Upper lobe of right lung (tissue), 1 donor: Measurements from ENCODE around the gene HAS3. TPM values are rescaled to one million over a fixed set of nuclear protein-coding genes. Genes with fewer than 3 reads are reported as not detected.
A peak's percentile ranks its signal among the peaks of the same experiment; 100 is the strongest.
"Not testable (repeated sequence)": the region's sequence is repeated elsewhere in the genome, so short reads cannot be mapped to it uniquely, and the experiment has no call there.

Experiments used
- ATAC-seq: fragments of 200-7000 bp; cut with Tn5 transposase; one replicate; pipeline ENCODE4 v1.9.1; 2020; ENCODE audit warnings: mild to moderate bottlenecking, moderate library complexity
- DNase-seq: peaks from one replicate; pipeline ENCODE4 v3.0.0-alpha.2; 2020
- H3K27ac ChIP-seq: fragments of 200-600 bp; one replicate; pipeline ENCODE4 v1.8.0; 2022
- H3K27me3 ChIP-seq: fragments of 200-600 bp; one replicate; pipeline ENCODE4 v1.8.0; 2022; ENCODE audit warnings: mild to moderate bottlenecking
- H3K36me3 ChIP-seq: fragments of 200-600 bp; one replicate; pipeline ENCODE4 v1.8.0; 2022
- H3K4me1 ChIP-seq: fragments of 200-600 bp; one replicate; pipeline ENCODE4 v1.8.0; 2022
- H3K4me3 ChIP-seq: fragments of 200-600 bp; one replicate; pipeline ENCODE4 v1.8.0; 2022; ENCODE audit warnings: mild to moderate bottlenecking
- H3K9me3 ChIP-seq: fragments of 200-600 bp; one replicate; pipeline ENCODE4 v1.8.0; 2022
- intact Hi-C: fragments of 100-400 bp; cut with DNase I; formaldehyde crosslinking; loops from one replicate; pipeline ENCODE4 v1.11.0; 2022
- total RNA-seq: library from RNA; stranded (reverse); fragmentation: NEBNext Ultra II Directional; extraction: Animal tissue kit (Norgen Biotek cat#: 25700); gene quantifications from one replicate; pipeline ENCODE4 v1.2.1, GENCODE V29; 2021
- TF ChIP-seq, protein P1 (sequence below): fragments of 200-600 bp; IDR thresholded peaks from one replicate; pipeline ENCODE4 v1.8.0; 2022; ENCODE audit warnings: antibody characterized with exemption
- donor health status: DM: no; HTN: yes; CAD: no; lungs with severe emphysema.

Gene HAS3
- total RNA-seq, 1 donor from 2014 or later: 8.2 TPM

DNA sequence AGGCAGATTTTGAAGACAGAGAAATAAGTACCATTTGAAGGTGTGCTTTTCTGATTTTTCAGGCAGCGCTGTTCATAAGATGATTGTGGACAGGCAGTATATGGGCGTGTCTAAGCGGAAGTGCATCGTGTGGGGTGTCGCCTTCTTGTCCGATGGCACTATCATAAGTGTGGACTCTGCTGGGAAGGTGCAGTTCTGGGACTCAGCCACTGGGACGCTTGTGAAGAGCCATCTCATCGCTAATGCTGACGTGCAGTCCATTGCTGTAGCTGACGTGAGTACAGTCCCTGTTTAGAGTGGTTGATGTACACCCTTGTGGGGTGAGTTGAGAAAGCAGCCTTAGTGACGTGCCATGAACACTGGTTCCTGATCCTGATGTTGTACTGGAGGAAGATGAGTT is 37.7 kb downstream of the HAS3 start:
- Histone ChIP-seq H3K27ac (no peak overlapping the region), H3K4me1 (no peaks in the 10 kb centered on the region), H3K27me3 (no peaks in the 10 kb centered on the region), H3K9me3 (no peaks in the 10 kb centered on the region), H3K36me3 (peaks cover 72% of the 10 kb centered on the region), H3K4me3 (no peak overlapping the region)
- intact Hi-C loops: no loop called here
- TF ChIP-seq, protein P1, sequence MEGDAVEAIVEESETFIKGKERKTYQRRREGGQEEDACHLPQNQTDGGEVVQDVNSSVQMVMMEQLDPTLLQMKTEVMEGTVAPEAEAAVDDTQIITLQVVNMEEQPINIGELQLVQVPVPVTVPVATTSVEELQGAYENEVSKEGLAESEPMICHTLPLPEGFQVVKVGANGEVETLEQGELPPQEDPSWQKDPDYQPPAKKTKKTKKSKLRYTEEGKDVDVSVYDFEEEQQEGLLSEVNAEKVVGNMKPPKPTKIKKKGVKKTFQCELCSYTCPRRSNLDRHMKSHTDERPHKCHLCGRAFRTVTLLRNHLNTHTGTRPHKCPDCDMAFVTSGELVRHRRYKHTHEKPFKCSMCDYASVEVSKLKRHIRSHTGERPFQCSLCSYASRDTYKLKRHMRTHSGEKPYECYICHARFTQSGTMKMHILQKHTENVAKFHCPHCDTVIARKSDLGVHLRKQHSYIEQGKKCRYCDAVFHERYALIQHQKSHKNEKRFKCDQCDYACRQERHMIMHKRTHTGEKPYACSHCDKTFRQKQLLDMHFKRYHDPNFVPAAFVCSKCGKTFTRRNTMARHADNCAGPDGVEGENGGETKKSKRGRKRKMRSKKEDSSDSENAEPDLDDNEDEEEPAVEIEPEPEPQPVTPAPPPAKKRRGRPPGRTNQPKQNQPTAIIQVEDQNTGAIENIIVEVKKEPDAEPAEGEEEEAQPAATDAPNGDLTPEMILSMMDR: no peak
- no peak for ATAC-seq
- no peak for DNase-seq

DNA sequence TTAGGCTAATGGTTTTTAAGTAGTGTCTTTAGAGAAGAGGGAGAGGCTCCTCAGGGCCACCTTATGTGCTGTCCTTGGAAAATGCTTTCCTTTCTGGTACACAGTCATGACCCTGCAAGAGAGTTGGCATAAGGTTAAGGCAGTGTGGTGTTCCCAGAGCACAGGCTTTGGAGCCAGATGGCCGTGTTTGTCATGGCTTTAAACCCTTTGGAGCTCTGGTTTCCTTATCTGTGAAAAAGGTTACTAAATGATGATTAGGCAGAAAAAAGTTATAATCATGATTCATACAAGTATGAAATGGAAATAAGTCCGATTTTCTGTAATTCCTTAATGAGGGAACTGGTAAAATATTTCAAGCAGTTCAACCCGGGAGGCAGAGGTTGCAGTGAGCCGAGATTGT is 40.2 kb downstream of the HAS3 start:
- peaks cover 64% of the 10 kb centered on the region for H3K36me3 ChIP-seq
- no peaks in the 10 kb centered on the region for H3K4me1 ChIP-seq
- DNase-seq (no peak), ATAC-seq (no peak)
- H3K9me3 ChIP-seq: no peaks in the 10 kb centered on the region
- H3K4me3 ChIP-seq: no peak overlapping the region
- H3K27ac ChIP-seq: no peak overlapping the region
- H3K27me3 ChIP-seq: no peaks in the 10 kb centered on the region
- intact Hi-C loops: no loop called here
- TF ChIP-seq, protein P1: no peak

DNA sequence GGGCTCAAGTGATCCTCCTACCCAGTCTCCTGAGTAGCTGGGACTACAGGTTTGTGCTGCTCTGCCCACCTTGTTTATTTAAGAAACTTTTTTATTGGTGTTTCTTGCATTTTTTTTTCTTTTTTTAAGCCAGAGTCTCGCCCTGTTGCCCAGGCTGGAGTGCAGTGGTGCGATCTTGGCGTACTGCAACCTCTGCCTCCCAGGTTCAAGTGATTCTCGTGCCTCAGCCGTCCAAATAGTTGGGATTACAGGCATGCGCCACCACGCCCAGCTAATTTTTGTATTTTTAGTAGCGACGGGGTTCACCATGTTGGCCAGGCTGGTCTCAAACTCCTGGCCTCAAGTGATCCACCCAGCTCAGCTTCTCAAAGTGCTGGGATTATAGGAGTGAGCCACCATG is 44.2 kb downstream of the HAS3 start:
- DNase-seq, ATAC-seq, H3K4me1 ChIP-seq, H3K27me3 ChIP-seq, H3K4me3 ChIP-seq, H3K27ac ChIP-seq, H3K9me3 ChIP-seq, intact Hi-C loops: not testable (repeated sequence)
- peaks cover 61% of the 10 kb centered on the region for H3K36me3 ChIP-seq

DNA sequence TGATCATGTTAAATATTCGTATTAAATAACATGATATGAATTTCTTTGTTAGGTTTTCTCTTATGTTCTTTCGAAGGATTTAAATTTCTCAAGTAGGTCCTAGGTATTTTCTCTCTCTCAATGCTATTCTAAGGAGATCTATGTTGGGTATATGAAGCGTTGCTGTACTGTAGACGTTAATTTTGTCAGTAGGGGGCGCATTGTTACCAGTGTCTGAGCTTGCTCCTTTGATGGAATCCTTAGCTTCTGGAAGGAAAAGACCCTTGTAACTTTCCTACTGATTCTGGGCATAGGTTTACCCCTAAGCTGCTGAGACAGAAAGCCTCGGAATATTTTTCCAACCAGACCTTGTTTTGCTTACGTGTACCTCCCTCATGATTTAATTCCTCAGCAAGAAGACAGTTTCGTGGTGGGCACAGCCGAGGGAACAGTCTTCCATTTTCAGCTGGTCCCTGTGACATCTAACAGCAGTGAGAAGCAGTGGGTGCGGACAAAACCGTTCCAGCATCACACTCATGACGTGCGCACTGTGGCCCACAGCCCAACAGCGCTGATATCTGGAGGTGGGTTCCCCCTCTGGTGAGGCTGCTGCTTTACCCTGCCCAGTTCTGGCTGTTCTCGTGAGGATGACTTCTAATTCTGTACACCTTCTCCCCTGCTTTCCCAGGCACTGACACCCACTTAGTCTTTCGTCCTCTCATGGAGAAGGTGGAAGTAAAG is 44.9 kb downstream of the HAS3 start:
- DNase-seq (no peak), ATAC-seq (peak; percentile 93)
- Histone ChIP-seq H3K27me3 (no peaks in the 10 kb centered on the region), H3K36me3 (peaks cover 60% of the 10 kb centered on the region), H3K27ac (no peak overlapping the region), H3K9me3 (no peaks in the 10 kb centered on the region), H3K4me1 (no peaks in the 10 kb centered on the region), H3K4me3 (no peak overlapping the region)
- intact Hi-C loops: no loop called here
- TF ChIP-seq, protein P1: peak; percentile 80

DNA sequence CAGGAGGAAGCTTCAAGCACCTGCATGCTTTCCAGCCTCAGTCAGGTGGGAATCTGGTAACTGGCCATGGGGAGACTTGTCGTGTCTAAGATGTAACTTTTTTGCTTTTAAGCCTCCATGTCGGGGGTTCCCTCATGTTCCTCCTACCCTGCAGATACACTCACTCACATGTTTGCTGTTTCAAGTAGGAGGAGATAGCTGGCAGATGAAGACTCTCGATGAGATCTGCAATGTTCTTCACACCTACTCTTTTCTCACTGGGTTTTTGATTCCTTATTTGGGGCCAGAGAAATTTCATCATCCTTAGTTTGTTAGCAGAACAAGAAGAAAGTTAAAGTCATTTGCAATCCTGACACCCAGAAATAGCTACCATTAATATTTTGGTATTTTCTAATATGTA is 51.7 kb downstream of the HAS3 start:
- intact Hi-C loops: no loop called here
- H3K9me3 ChIP-seq: no peaks in the 10 kb centered on the region
- TF ChIP-seq, protein P1: no peak
- no peaks in the 10 kb centered on the region for H3K27me3 ChIP-seq
- H3K4me1 ChIP-seq: no peaks in the 10 kb centered on the region
- H3K27ac ChIP-seq: no peak overlapping the region
- no peak overlapping the region for H3K4me3 ChIP-seq
- DNase-seq (no peak), ATAC-seq (no peak)
- peaks cover 90% of the 10 kb centered on the region for H3K36me3 ChIP-seq

DNA sequence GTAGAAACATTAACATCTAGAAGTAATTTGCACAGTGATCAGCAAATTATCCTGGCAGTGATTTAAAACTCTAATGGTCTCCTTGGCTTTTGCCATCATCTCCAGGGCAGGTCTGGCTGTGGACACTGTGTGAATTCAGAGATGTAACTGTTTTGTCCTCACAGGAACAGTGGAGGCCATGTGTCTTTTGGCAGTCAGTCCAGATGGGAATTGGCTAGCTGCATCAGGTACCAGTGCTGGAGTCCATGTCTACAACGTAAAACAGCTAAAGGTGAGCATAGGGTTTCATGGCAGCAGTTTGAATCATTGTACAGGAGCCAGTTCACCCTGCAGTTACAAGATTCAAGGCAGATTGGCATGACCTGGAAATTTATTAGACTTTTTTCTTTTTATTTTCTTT is 54.7 kb downstream of the HAS3 start:
- no peak for DNase-seq
- no peaks in the 10 kb centered on the region for H3K9me3 ChIP-seq
- no peak overlapping the region for H3K27ac ChIP-seq
- TF ChIP-seq, protein P1: no peak
- H3K4me3 ChIP-seq: no peak overlapping the region
- peaks cover 85% of the 10 kb centered on the region for H3K36me3 ChIP-seq
- intact Hi-C loops: no loop called here
- no peaks in the 10 kb centered on the region for H3K27me3 ChIP-seq
- no peak for ATAC-seq
- no peaks in the 10 kb centered on the region for H3K4me1 ChIP-seq
